Panc1 (cell line): ENCODE data around the gene RIPPLY2. TPM values are rescaled to one million over a fixed set of nuclear protein-coding genes. Genes with fewer than 3 reads are reported as not detected.
"Not testable (repeated sequence)": the region's sequence is repeated elsewhere in the genome, so short reads cannot be mapped to it uniquely, and the experiment has no call there.

Experiments
- ATAC-seq: fragments of 200-7000 bp; cut with Tn5 transposase; 2 replicates; pipeline ENCODE4 v1.9.1; 2020; ENCODE audit warnings: mild to moderate bottlenecking, moderate library complexity
- Bru-seq: library from RNA; stranded (reverse); fragments of 400-500 nt; gene quantifications from one replicate; lab custom pipeline; 2021; lab: Mats Ljungman, UMichigan
- BruChase-seq, 2 experiments: library from RNA; stranded (reverse); fragments of 400-500 nt; gene quantifications; one replicate each; lab custom pipeline; 2021; lab: Mats Ljungman, UMichigan
- BruUV-seq: library from RNA; stranded (reverse); fragments of 400-500 nt; replicated peaks from 2 replicates; lab custom pipeline; 2021; lab: Mats Ljungman, UMichigan
- CTCF ChIA-PET: fragments of 300-600 bp; sonication (Branson Sonifier 250); formaldehyde crosslinking; loops from one replicate; lab custom pipeline; 2022; ENCODE audit warnings: antibody characterized with exemption; lab: Charles Lee
- POLR2A ChIA-PET: fragments of 300-600 bp; sonication (Branson Sonifier 250); formaldehyde crosslinking; loops from one replicate; lab custom pipeline; 2022; ENCODE audit warnings: antibody characterized with exemption; lab: Charles Lee
- DNase-seq: peaks from one replicate; pipeline ENCODE4 v3.0.0-alpha.2; 2010; ENCODE audit warnings: low read depth, low spot score
- H3K27ac ChIP-seq: 2 replicates; pipeline ENCODE4 v1.5.1; 2011; ENCODE audit warnings: mild to moderate bottlenecking, low read length, inconsistent platforms
- H3K27me3 ChIP-seq: fragments of 200-500 bp; sonication (Bioruptor generic); 2 replicates; pipeline ENCODE4 v1.6.0; 2014; ENCODE audit warnings: low read length, inconsistent platforms; ENCODE audit not compliant: control insufficient read depth, insufficient read depth
- H3K36me3 ChIP-seq: fragments of 200-500 bp; sonication (Bioruptor generic); 2 replicates; pipeline ENCODE4 v1.5.1; 2014; ENCODE audit warnings: inconsistent platforms, mild to moderate bottlenecking, low read length, moderate library complexity; ENCODE audit not compliant: control insufficient read depth, insufficient read depth
- H3K4me1 ChIP-seq: 2 replicates; pipeline ENCODE4 v1.5.1; 2011; ENCODE audit warnings: inconsistent platforms, mild to moderate bottlenecking, low read length, moderate library complexity; ENCODE audit not compliant: control insufficient read depth, insufficient read depth
- H3K4me3 ChIP-seq, 2 experiments: 2 replicates each; pipeline ENCODE4 v1.5.1; 2011 to 2012; ENCODE audit warnings: low read depth in 2 of 2, low read length in 2 of 2, mild to moderate bottlenecking in 2 of 2, inconsistent platforms in 1 of 2, moderate library complexity in 1 of 2
- H3K9me3 ChIP-seq: fragments of 200-500 bp; sonication (Bioruptor generic); 2 replicates; pipeline ENCODE4 v1.5.1; 2014; ENCODE audit warnings: low read depth, mild to moderate bottlenecking, inconsistent platforms, low read length, moderate library complexity; ENCODE audit not compliant: control insufficient read depth, insufficient read depth
- POLR2AphosphoS5 ChIP-seq: IDR thresholded peaks from 2 replicates; pipeline ENCODE4 v1.6.1; 2012; ENCODE audit warnings: mild to moderate bottlenecking, low read depth, low read length, moderate library complexity
- REST ChIP-seq, 2 experiments: IDR thresholded peaks; 2 replicates each; pipeline ENCODE4 v1.6.1; 2011 to 2012; ENCODE audit warnings: low read depth in 2 of 2, control low read depth in 1 of 2, low read length in 1 of 2, mild to moderate bottlenecking in 1 of 2, moderate library complexity in 1 of 2; ENCODE audit not compliant: insufficient read depth in 1 of 2
- SIN3A ChIP-seq: IDR thresholded peaks from 2 replicates; pipeline ENCODE4 v1.6.1; 2012; ENCODE audit warnings: low read depth, mild to moderate bottlenecking, low read length, moderate library complexity, borderline replicate concordance; ENCODE audit not compliant: insufficient read depth
- TCF7L2 ChIP-seq: IDR thresholded peaks from 2 replicates; pipeline ENCODE4 v1.6.1; 2011; ENCODE audit warnings: mild to moderate bottlenecking, low read depth, low read length, inconsistent platforms
- in situ Hi-C: cut with HindIII; loops from 2 replicates; pipeline ENCODE4 v1.10.0; 2016; ENCODE audit warnings: low sequenced_read_pairs, low pct_unique_long_range_greater_than_20kb
- intact Hi-C: fragments of 100-400 bp; cut with micrococcal nuclease; formaldehyde crosslinking; loops from one replicate; pipeline ENCODE4 v1.10.0; 2022; ENCODE audit not compliant: unreplicated experiment
- long read RNA-seq: library from polyadenylated mRNA; unstranded; transcript quantifications from one replicate; pipeline ENCODE4 v2.0.0, GENCODE V29; 2021; ENCODE audit not compliant: unreplicated experiment
- polyA plus RNA-seq: library from polyadenylated mRNA; unstranded; fragments of >200 nt; gene quantifications from one replicate; pipeline ENCODE4 v1.2.1, GENCODE V29; 2012; ENCODE audit warnings: missing spikeins; ENCODE audit not compliant: insufficient read length
- total RNA-seq: library from RNA; stranded (reverse); gene quantifications from one replicate; pipeline ENCODE4 v1.2.1, GENCODE V29; 2021; ENCODE audit not compliant: unreplicated experiment
- TF ChIP-seq, protein P1 (sequence below): fragments of 450-650 bp; IDR thresholded peaks from 2 replicates; pipeline ENCODE4 v1.5.1; 2017; ENCODE audit warnings: mild to moderate bottlenecking

RIPPLY2 gene
- total RNA-seq (6.5 TPM), Bru-seq, nascent RNA (percentile 50 among the genes with signal in this experiment), BruChase-seq, experiment 1, labeled RNA remaining after a 2-hour chase (percentile 55 among the genes with signal in this experiment), BruChase-seq, experiment 2, labeled RNA remaining after a 6-hour chase (percentile 43 among the genes with signal in this experiment)
- polyA plus RNA-seq, result 7.8 TPM
- long read RNA-seq, partial matches to known transcripts, result 1 of 2 reads
- long read RNA-seq, other reads (novel, unspliced or antisense), result 0 of 2 reads

DNA sequence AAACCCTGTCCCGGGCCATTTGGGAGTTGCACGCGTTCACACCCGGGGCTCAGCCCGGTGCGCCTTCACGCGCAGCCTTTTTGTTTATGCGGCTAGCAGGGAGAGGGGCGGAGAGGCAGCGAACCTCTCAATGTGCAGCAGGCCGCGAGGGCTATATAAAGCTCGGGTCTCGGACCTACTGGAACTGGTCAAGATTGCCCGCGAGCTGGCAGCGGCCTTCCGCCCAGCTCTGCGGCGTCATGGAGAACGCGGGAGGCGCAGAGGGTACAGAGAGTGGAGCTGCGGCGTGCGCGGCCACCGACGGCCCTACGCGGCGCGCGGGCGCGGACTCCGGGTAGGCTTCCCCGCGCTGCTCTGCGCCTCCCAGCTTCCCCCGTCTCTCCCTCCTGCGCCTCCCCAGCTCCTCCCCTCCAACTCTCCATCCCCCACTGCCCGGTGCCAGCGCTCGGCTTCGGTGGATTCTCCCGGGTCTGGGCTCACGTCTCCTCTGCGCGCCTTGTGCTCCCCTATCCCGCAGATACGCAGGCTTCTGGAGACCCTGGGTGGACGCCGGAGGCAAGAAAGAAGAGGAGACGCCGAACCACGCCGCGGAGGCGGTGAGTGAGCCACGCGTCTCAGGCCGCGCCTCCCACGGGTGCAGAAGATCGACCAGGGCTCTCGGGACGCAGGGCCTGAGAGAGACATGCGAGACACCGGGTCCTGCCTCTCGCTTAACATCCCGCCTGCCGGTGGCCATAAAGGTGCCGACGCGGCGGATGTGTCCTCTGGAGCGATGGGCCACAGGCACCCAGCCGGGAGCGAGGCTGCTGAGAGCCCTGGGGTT, at the start of gene RIPPLY2:
TSS of gene RIPPLY2 (plus strand) at position 183 of the 823 bp plus-strand sequence. CDS start at position 240, 57 bp downstream.
- intact Hi-C loops, result loop anchor here (2.0 kb wide), 1 partner anchor 239 kb away; no protein-coding TSS in a partner anchor
- TF ChIP-seq REST (IDR thresholded peaks at IDR 0.05; ENCODE audit: insufficient read depth in 1 of 2, low read depth in 2 of 2, low read length in 1 of 2) (peak in 1 of 2 experiments; percentile 16; a peak in 1 of 4 replicates), SIN3A (no peak), TCF7L2 (peak; percentile 42; the same call in 1 of the 2 replicates), POLR2AphosphoS5 (peak; percentile 47; the same call in 1 of the 2 replicates)
- in situ Hi-C loops, result no loop called here
- peak within 1 kb of the TSS; percentile 79 for H3K27ac ChIP-seq
- H3K36me3 ChIP-seq, result no peaks in the 10 kb centered on the region; the same call in 1 of the 2 replicates
- ChIA-PET POLR2A (interaction anchor here (0.6 kb wide), 1 partner anchor 14 kb away, joined by 3 read pairs; no protein-coding TSS in a partner anchor), CTCF (interaction anchor here (1.7 kb wide), 1 partner anchor 238 kb away, joined by 6 read pairs; no protein-coding TSS in a partner anchor)
- H3K4me3 ChIP-seq, result peak within 1 kb of the TSS; percentile 72 to 76
- no peak for DNase-seq
- ATAC-seq, result peak; percentile 98
- no TSS peak for BruUV-seq
- peaks cover 6% of the 10 kb centered on the region; the same call in 1 of the 2 replicates for H3K4me1 ChIP-seq
- H3K27me3 ChIP-seq, result peaks cover 2% of the 10 kb centered on the region; the same call in 1 of the 2 replicates
- H3K9me3 ChIP-seq, result no peaks in the 10 kb centered on the region

DNA sequence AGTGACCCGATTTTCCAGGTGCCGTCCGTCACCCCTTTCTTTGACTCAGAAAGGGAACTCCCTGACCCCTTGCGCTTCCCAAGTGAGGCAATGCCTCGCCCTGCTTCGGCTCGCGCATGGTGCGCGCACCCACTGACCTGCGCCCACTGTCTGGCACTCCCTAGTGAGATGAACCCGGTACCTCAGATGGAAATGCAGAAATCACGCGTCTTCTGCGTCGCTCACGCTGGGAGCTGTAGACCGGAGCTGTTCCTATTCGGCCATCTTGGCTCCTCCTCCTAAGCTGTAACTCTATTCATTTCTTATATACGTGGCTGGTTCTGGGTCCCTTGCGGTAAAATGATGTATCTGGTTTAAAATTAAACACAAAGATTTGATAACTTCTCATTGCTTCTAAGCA, 49.7 kb upstream of the RIPPLY2 start:
- ATAC-seq, BruUV-seq, H3K4me1 ChIP-seq, intact Hi-C loops, CTCF ChIA-PET, H3K4me3 ChIP-seq, H3K27me3 ChIP-seq, H3K36me3 ChIP-seq, DNase-seq, H3K9me3 ChIP-seq, POLR2A ChIA-PET, in situ Hi-C loops, H3K27ac ChIP-seq: not testable (repeated sequence)

- BruUV-seq, result no TSS peak
- ChIA-PET POLR2A (no interaction called here), CTCF (no interaction called here)
- intact Hi-C loops, result no loop called here
- Histone ChIP-seq H3K4me1 (no peaks in the 10 kb centered on the region), H3K27me3 (no peaks in the 10 kb centered on the region), H3K27ac (no peak overlapping the region), H3K9me3 (no peaks in the 10 kb centered on the region), H3K4me3 (no peak overlapping the region), H3K36me3 (no peaks in the 10 kb centered on the region)
- TF ChIP-seq, protein P1, sequence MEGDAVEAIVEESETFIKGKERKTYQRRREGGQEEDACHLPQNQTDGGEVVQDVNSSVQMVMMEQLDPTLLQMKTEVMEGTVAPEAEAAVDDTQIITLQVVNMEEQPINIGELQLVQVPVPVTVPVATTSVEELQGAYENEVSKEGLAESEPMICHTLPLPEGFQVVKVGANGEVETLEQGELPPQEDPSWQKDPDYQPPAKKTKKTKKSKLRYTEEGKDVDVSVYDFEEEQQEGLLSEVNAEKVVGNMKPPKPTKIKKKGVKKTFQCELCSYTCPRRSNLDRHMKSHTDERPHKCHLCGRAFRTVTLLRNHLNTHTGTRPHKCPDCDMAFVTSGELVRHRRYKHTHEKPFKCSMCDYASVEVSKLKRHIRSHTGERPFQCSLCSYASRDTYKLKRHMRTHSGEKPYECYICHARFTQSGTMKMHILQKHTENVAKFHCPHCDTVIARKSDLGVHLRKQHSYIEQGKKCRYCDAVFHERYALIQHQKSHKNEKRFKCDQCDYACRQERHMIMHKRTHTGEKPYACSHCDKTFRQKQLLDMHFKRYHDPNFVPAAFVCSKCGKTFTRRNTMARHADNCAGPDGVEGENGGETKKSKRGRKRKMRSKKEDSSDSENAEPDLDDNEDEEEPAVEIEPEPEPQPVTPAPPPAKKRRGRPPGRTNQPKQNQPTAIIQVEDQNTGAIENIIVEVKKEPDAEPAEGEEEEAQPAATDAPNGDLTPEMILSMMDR, result no peak
- no peak for TF ChIP-seq SIN3A
- TF ChIP-seq REST (IDR thresholded peaks at IDR 0.05; ENCODE audit: insufficient read depth in 1 of 2, low read depth in 2 of 2, low read length in 1 of 2), result no peak
- no peak for TF ChIP-seq POLR2AphosphoS5
- TF ChIP-seq TCF7L2, result no peak
- ATAC-seq (no peak), DNase-seq (no peak)
- in situ Hi-C loops, result no loop called here
Observed at GRCh38 chr6:83804886-83805285, 48.3 kb upstream of the RIPPLY2 start.
